ENCODE measurements around the gene ZNF567.
"Not testable (repeated sequence)": the region's sequence is repeated elsewhere in the genome, so short reads cannot be mapped to it uniquely, and the experiment has no call there.

Gene ZNF567

GRCh38 chr19:36687214-36688056, at the start of gene ZNF567:
ZNF567 (plus strand) TSS chr19:36687612; CDS start chr19:36694868, 7,256 bp downstream.
- DNase-seq: peak; percentile 98

- DNase-seq: no peak
Measured at GRCh38 chr19:36638862-36639510, 48.4 kb upstream of the ZNF567 start.

- DNase-seq: no peak
Measured at GRCh38 chr19:36646746-36647145, 40.7 kb upstream of the ZNF567 start.

- DNase-seq: no peak
Measured at GRCh38 chr19:36652958-36653357, 34.5 kb upstream of the ZNF567 start.

GRCh38 chr19:36665832-36666231, 21.6 kb upstream of the ZNF567 start:
- DNase-seq: no peak

- no peak for DNase-seq
Measured at GRCh38 chr19:36668646-36669045, 18.8 kb upstream of the ZNF567 start.

GRCh38 chr19:36672368-36672767, 15.0 kb upstream of the ZNF567 start:
- DNase-seq: no peak

GRCh38 chr19:36674201-36674600, 13.2 kb upstream of the ZNF567 start:
- DNase-seq: no peak

- no peak for DNase-seq
Measured at GRCh38 chr19:36679455-36679854, 8.0 kb upstream of the ZNF567 start.

- no peak for DNase-seq
Measured at GRCh38 chr19:36685835-36686234, 1.6 kb upstream of the ZNF567 start.

- peak; percentile 48 for DNase-seq
Measured at GRCh38 chr19:36686365-36687213, 823 bp upstream of the ZNF567 start.

- no peak for DNase-seq
Measured at GRCh38 chr19:36688058-36688457, 646 bp downstream of the ZNF567 start.

GRCh38 chr19:36707134-36707533, 19.7 kb downstream of the ZNF567 start:
- no peak for DNase-seq

- no peak for DNase-seq
Measured at GRCh38 chr19:36709423-36709822, 22.0 kb downstream of the ZNF567 start.

GRCh38 chr19:36719687-36720556, 32.5 kb downstream of the ZNF567 start:
- no peak for DNase-seq

GRCh38 chr19:36736166-36736565, 48.8 kb downstream of the ZNF567 start:
- not testable (repeated sequence) for DNase-seq

- DNase-seq: no peak
Measured at GRCh38 chr19:36745870-36746269, 58.5 kb downstream of the ZNF567 start.

GRCh38 chr19:36747750-36748149, 60.3 kb downstream of the ZNF567 start:
- no peak for DNase-seq

GRCh38 chr19:36748431-36749275, 61.2 kb downstream of the ZNF567 start:
- DNase-seq: no peak

GRCh38 chr19:36749613-36750012, 62.2 kb downstream of the ZNF567 start:
- DNase-seq: not testable (repeated sequence)

- DNase-seq: no peak
Measured at GRCh38 chr19:36750066-36750691, 62.8 kb downstream of the ZNF567 start.
